Thymus (tissue), 11 donors: ENCODE results near the gene FILIP1. TPM values are rescaled to one million over a fixed set of nuclear protein-coding genes. Genes with fewer than 3 reads are reported as not detected.

Experiments used
- DNase-seq, 9 donors: peaks; one replicate each; pipeline ENCODE4 v3.0.0-alpha.2; 2013; ENCODE audit warnings: low spot score in 9 of 9, low read depth in 6 of 9, missing footprints in 1 of 9
- H3K27ac ChIP-seq, 2 donors: one replicate each; pipeline ENCODE4 v1.5.1; 2013; ENCODE audit warnings: control low read depth in 1 of 2, low read depth in 1 of 2, low read length in 1 of 2, mild to moderate bottlenecking in 1 of 2, moderate library complexity in 1 of 2
- H3K27me3 ChIP-seq, 2 donors: one replicate each; pipeline ENCODE4 v1.5.1; 2013; ENCODE audit warnings: low read length in 1 of 2; ENCODE audit not compliant: control insufficient read depth in 2 of 2, insufficient read depth in 1 of 2
- H3K36me3 ChIP-seq, 2 donors: one replicate each; pipeline ENCODE4 v1.5.1; 2013; ENCODE audit warnings: low read length in 1 of 2, mild to moderate bottlenecking in 1 of 2, moderate library complexity in 1 of 2; ENCODE audit not compliant: control insufficient read depth in 2 of 2, insufficient read depth in 2 of 2
- H3K4me1 ChIP-seq, 2 donors: one replicate each; pipeline ENCODE4 v1.5.1; 2013; ENCODE audit warnings: low read length in 2 of 2; ENCODE audit not compliant: control insufficient read depth in 2 of 2, insufficient read depth in 2 of 2
- H3K4me3 ChIP-seq, 2 donors: one replicate each; pipeline ENCODE4 v1.5.1; 2013; ENCODE audit warnings: low read length in 2 of 2, control low read depth in 1 of 2, mild to moderate bottlenecking in 1 of 2
- H3K9me3 ChIP-seq, 2 donors: one replicate each; pipeline ENCODE4 v1.5.1; 2013; ENCODE audit warnings: low read length in 1 of 2, mild to moderate bottlenecking in 1 of 2; ENCODE audit not compliant: control insufficient read depth in 2 of 2, insufficient read depth in 1 of 2
- WGBS: extraction: QIAGEN DNeasy Blood & Tissue Kit; methylation state at CpG from one replicate; pipeline ENCODE4 v1.1.7; 2013; 5-methylcytosine and 5-hydroxymethylcytosine counted together
- polyA plus RNA-seq: library from polyadenylated mRNA; stranded (reverse); fragments of 200-250 nt; gene quantifications from one replicate; pipeline ENCODE4 v1.2.3, GENCODE V29; 2013
- total RNA-seq: library from RNA; stranded (reverse); fragments of 120-200 nt; gene quantifications from one replicate; pipeline ENCODE4 v1.2.4, GENCODE V29; 2013
- donor health status: healthy.

FILIP1 gene
- total and polyA plus RNA-seq, 2 donors: 1.8 to 1.9 TPM

DNA sequence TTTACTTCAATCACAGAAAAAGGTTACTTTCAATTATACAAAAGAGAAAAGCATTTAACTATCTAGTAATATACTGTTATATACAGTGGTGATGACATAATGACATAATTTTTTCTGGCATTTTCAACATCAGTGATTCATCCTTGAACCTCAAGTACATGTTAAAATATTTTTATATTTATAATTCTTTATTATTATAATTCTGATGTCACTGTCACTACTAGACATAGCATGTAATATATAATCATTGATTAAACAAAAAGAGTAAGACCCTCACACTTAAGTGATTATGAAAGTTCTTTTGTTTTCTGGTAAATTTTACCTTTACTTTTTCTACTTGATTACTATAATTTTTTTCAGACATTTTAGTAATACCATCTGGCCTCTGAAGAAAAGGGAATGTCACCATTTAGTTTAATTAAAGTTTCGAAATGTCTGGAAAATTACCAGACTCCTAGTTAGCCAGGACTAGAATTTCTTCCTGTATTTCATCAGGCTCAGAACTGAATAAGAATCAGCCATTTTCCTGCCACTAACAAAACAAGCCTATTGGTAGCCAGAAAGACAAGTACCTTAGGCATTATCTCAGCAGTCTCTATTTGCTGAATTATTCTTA lies 71.5 kb downstream of the FILIP1 start:
- no peak overlapping the region for H3K27ac ChIP-seq
- no peaks in the 10 kb centered on the region for H3K9me3 ChIP-seq
- no peaks in the 10 kb centered on the region for H3K4me1 ChIP-seq
- H3K36me3 ChIP-seq: no peaks in the 10 kb centered on the region
- WGBS: 89% methylated on average over 1 of the region's 1 CpG
- no peaks in the 10 kb centered on the region for H3K27me3 ChIP-seq
- no peak for DNase-seq
- no peak overlapping the region for H3K4me3 ChIP-seq

DNA sequence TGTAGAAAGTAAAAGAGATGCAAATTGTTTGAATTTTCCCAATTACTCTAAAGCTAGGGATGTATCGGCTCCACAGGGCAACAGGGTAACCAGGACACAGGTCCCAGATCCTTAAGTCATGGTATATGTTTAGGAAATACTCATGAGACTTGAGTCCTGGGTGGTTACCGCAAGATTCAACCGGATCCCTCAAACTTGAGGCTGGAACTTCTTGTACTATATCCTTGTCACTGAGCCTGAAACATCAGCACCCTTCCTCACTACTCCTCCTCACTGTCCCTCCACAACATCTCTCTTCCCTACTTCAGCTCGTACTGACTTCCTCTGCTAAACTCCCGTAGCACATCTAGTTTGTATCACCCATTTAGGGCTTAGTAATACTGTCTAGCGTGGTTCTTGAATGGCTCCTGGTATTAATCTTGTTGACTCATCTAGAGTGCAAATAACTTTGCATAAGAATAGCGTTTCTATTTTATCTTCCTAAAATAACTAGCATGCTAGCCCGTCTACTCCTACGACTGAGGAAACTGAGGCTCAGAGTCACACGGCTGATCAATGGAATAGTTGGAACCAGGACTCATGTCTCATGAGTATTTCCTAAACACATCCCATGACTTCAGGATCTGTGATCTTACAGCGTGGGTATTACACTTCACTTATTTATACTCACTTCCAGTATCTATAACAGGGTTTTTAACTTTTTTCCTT lies 72.1 kb downstream of the FILIP1 start:
- Histone ChIP-seq H3K27me3 (no peaks in the 10 kb centered on the region), H3K36me3 (no peaks in the 10 kb centered on the region), H3K4me3 (no peak overlapping the region), H3K27ac (no peak overlapping the region), H3K9me3 (no peaks in the 10 kb centered on the region), H3K4me1 (no peaks in the 10 kb centered on the region)
- no peak for DNase-seq
- 97% methylated on average over 11 of the region's 11 CpGs for WGBS

DNA sequence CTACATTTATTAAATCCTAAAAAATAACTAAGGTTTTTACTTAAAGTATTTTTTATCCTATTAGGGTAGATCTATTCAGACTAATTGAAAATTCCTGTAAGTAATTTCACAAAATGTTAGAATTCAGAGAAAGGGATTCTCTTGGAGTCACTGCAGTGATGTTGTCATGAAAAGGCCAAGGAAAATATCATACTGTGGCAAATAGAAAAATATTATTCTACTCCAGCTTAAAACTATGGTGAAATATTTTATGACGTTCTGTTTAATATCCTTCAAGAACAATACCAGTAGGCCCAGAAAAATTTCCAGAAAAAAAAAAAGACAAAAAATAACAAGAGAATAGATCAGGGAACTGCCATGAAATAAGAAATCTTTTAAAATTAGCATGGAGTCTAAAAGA lies 73.6 kb downstream of the FILIP1 start:
- no peaks in the 10 kb centered on the region for H3K4me1 ChIP-seq
- H3K36me3 ChIP-seq: no peaks in the 10 kb centered on the region
- DNase-seq: no peak
- no peaks in the 10 kb centered on the region for H3K27me3 ChIP-seq
- H3K27ac ChIP-seq: no peak overlapping the region
- H3K4me3 ChIP-seq: no peak overlapping the region
- no peaks in the 10 kb centered on the region for H3K9me3 ChIP-seq
- WGBS: 96% methylated on average over 1 of the region's 1 CpG

- WGBS: 95% methylated on average over 3 of the region's 3 CpGs
- H3K9me3 ChIP-seq: no peaks in the 10 kb centered on the region
- no peak overlapping the region for H3K27ac ChIP-seq
- H3K4me1 ChIP-seq: no peaks in the 10 kb centered on the region
- no peaks in the 10 kb centered on the region for H3K27me3 ChIP-seq
- no peak overlapping the region for H3K4me3 ChIP-seq
- no peak for DNase-seq
- H3K36me3 ChIP-seq: no peaks in the 10 kb centered on the region
Observed at GRCh38 chr6:75419416-75419815, 74.2 kb downstream of the FILIP1 start.

GRCh38 chr6:75418233-75418632 lies 75.4 kb downstream of the FILIP1 start:
- Histone ChIP-seq H3K4me3 (no peak overlapping the region), H3K9me3 (no peaks in the 10 kb centered on the region), H3K36me3 (no peaks in the 10 kb centered on the region), H3K4me1 (no peaks in the 10 kb centered on the region), H3K27ac (no peak overlapping the region), H3K27me3 (no peaks in the 10 kb centered on the region)
- DNase-seq: no peak

DNA sequence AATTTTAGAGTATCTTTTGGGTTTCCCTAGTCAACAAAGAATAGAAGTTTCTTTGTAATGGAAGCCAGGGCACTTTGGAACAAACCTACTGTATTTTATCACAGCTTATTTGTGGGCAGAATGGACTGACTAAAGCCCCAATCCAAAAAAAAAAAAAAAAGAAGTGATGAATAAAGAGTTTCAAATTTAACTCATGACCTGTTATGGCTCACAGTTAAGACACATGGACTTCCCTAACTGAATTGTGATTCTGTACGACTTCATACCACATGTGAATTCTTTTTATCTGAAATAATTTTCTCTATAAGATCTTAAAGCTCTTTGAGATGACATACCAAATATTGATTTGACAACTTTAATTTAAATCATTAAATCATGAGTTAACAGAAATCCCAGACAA lies 77.2 kb downstream of the FILIP1 start:
- no peak for DNase-seq
- Histone ChIP-seq H3K9me3 (no peaks in the 10 kb centered on the region), H3K36me3 (no peaks in the 10 kb centered on the region), H3K27me3 (no peaks in the 10 kb centered on the region), H3K4me1 (no peaks in the 10 kb centered on the region), H3K27ac (no peak overlapping the region), H3K4me3 (no peak overlapping the region)
- WGBS: 99% methylated on average over 1 of the region's 1 CpG

- WGBS: 95% methylated on average over 1 of the region's 1 CpG
- H3K4me3 ChIP-seq: no peak overlapping the region
- H3K36me3 ChIP-seq: no peaks in the 10 kb centered on the region
- no peaks in the 10 kb centered on the region for H3K27me3 ChIP-seq
- no peak overlapping the region for H3K27ac ChIP-seq
- H3K9me3 ChIP-seq: no peaks in the 10 kb centered on the region
- H3K4me1 ChIP-seq: no peaks in the 10 kb centered on the region
- DNase-seq: no peak
Observed at GRCh38 chr6:75415804-75416203, 77.8 kb downstream of the FILIP1 start.

- 91% methylated on average over 4 of the region's 4 CpGs for WGBS
- no peaks in the 10 kb centered on the region for H3K36me3 ChIP-seq
- no peak for DNase-seq
- no peak overlapping the region for H3K27ac ChIP-seq
- no peaks in the 10 kb centered on the region for H3K4me1 ChIP-seq
- H3K27me3 ChIP-seq: no peaks in the 10 kb centered on the region
- H3K9me3 ChIP-seq: no peaks in the 10 kb centered on the region
- H3K4me3 ChIP-seq: no peak overlapping the region
Observed at GRCh38 chr6:75414445-75415021, 79.1 kb downstream of the FILIP1 start.

- H3K4me1 ChIP-seq: no peaks in the 10 kb centered on the region
- H3K9me3 ChIP-seq: no peaks in the 10 kb centered on the region
- no peak overlapping the region for H3K4me3 ChIP-seq
- 89% methylated on average over 3 of the region's 3 CpGs for WGBS
- H3K27ac ChIP-seq: no peak overlapping the region
- no peak for DNase-seq
- H3K36me3 ChIP-seq: no peaks in the 10 kb centered on the region
- H3K27me3 ChIP-seq: no peaks in the 10 kb centered on the region
Observed at GRCh38 chr6:75412969-75413662, 80.5 kb downstream of the FILIP1 start.
